AG09309 (cell line): Measurements from ENCODE around the gene XXYLT1.

Experiments used
- DNase-seq: peaks from one replicate; pipeline ENCODE4 v3.0.0-alpha.2; 2010; ENCODE audit warnings: low read depth
- H3K4me3 ChIP-seq: 2 replicates; pipeline ENCODE4 v1.5.1; 2011; ENCODE audit warnings: mild to moderate bottlenecking, low read depth, low read length, moderate library complexity; ENCODE audit not compliant: control insufficient read depth
- CTCF ChIP-seq: IDR thresholded peaks from 2 replicates; pipeline ENCODE4 v1.5.1; 2011; ENCODE audit warnings: mild to moderate bottlenecking, low read depth, low read length, inconsistent platforms; ENCODE audit not compliant: insufficient read depth, control insufficient read depth; ENCODE audit errors: missing control alignments

The XXYLT1 gene

GRCh38 chr3:195031574-195032003 lies 239.4 kb downstream of the XXYLT1 start:
- TF ChIP-seq CTCF, result no peak
- DNase-seq, result no peak
- H3K4me3 ChIP-seq, result no peak overlapping the region

GRCh38 chr3:195030791-195031321 lies 240.1 kb downstream of the XXYLT1 start:
- no peak for TF ChIP-seq CTCF
- H3K4me3 ChIP-seq, result no peak overlapping the region
- no peak for DNase-seq

GRCh38 chr3:195028877-195029606 lies 241.9 kb downstream of the XXYLT1 start:
- TF ChIP-seq CTCF, result no peak
- H3K4me3 ChIP-seq, result no peak overlapping the region
- no peak for DNase-seq

- H3K4me3 ChIP-seq, result no peak overlapping the region
- TF ChIP-seq CTCF, result no peak
- DNase-seq, result no peak
Observed at GRCh38 chr3:195025884-195026200, 245.1 kb downstream of the XXYLT1 start.

GRCh38 chr3:195025056-195025883 lies 245.7 kb downstream of the XXYLT1 start:
- no peak for TF ChIP-seq CTCF
- DNase-seq, result no peak
- no peak overlapping the region for H3K4me3 ChIP-seq

- DNase-seq, result no peak
- no peak for TF ChIP-seq CTCF
- H3K4me3 ChIP-seq, result no peak overlapping the region
Observed at GRCh38 chr3:195023989-195024388, 247.0 kb downstream of the XXYLT1 start.
